ENCODE data around the gene FAM83E. TPM values are rescaled to one million over a fixed set of nuclear protein-coding genes. Genes with fewer than 3 reads are reported as not detected.
"Not testable (repeated sequence)": the region's sequence is repeated elsewhere in the genome, so short reads cannot be mapped to it uniquely, and the experiment has no call there.

Gene FAM83E
- total RNA-seq, 2 experiments from 2014 or later, result 3.0 to 3.7 TPM

GRCh38 chr19:48633148-48634035, 18.5 kb upstream of the FAM83E start:
- POLR2A ChIA-PET, result interaction anchor here (0.5 to 1.8 kb wide), 4 partner anchors 14 to 235 kb away, joined by 3 to 6 read pairs (median 4); partner anchors contain the start of genes RPL18 and SPHK2
- Histone ChIP-seq H3K4me2 (ENCODE audit: low read length) (peak overlapping the region; percentile 97), H2AFZ (ENCODE audit: low read length) (no peak overlapping the region; the same call in 1 of the 2 replicates), H4K20me1 (ENCODE audit: insufficient read depth, low read length) (no peaks in the 10 kb centered on the region), H3K4me3 (ENCODE audit: low read depth, low read length, poor library complexity, severe bottlenecking) (peak overlapping the region; percentile 76), H3K9me3 (ENCODE audit: low read length) (no peaks in the 10 kb centered on the region), H3K4me1 (ENCODE audit: insufficient read depth, low read length, poor library complexity, severe bottlenecking) (peaks cover 37% of the 10 kb centered on the region), H3K27ac (ENCODE audit: low read depth, low read length, poor library complexity, severe bottlenecking) (peak overlapping the region; percentile 82), H3K36me3 (ENCODE audit: insufficient read depth, low read length) (peaks cover 25% of the 10 kb centered on the region; the same call in 1 of the 2 replicates), H3K79me2 (ENCODE audit: insufficient read depth, low read depth, low read length) (no peaks in the 10 kb centered on the region; the same call in 1 of the 2 replicates), H3K9me2 (ENCODE audit: insufficient read depth, low read length) (no peaks in the 10 kb centered on the region)
- DNase-seq (ENCODE audit: low spot score), result no peak
- CTCF ChIA-PET (ENCODE audit: unreplicated experiment), result interaction anchor here (0.8 to 1.1 kb wide), 2 partner anchors 10 to 131 kb away, joined by 3 read pairs; no protein-coding TSS in a partner anchor
- intact Hi-C loops (cut with micrococcal nuclease; ENCODE audit: unreplicated experiment), result loop anchor here (10.0 kb wide), 1 partner anchor 861 kb away; the partner anchor contains the start of gene RPS11
- no TSS peak for BruUV-seq (replicated peaks)
- TF ChIP-seq EZH2phosphoT487 (IDR thresholded peaks at IDR 0.05; ENCODE audit: borderline replicate concordance, low read depth, low read length) (no peak), CTCF (conservative IDR thresholded peaks at IDR 0.05; ENCODE audit: low read length) (no peak)

GRCh38 chr19:48632692-48633147, 17.8 kb upstream of the FAM83E start:
- H3K4me2 ChIP-seq (ENCODE audit: low read length), result peak overlapping the region; percentile 97
- no peaks in the 10 kb centered on the region for H3K9me3 ChIP-seq (ENCODE audit: low read length)
- no peak overlapping the region for H2AFZ ChIP-seq (ENCODE audit: low read length)
- ChIA-PET CTCF (ENCODE audit: unreplicated experiment) (no interaction called here), POLR2A (interaction anchor here (0.6 to 1.8 kb wide), 2 partner anchors 14 to 53 kb away, joined by 4 to 6 read pairs; partner anchors contain the start of genes RPL18 and SPHK2)
- TF ChIP-seq EZH2phosphoT487 (IDR thresholded peaks at IDR 0.05; ENCODE audit: borderline replicate concordance, low read depth, low read length), result no peak
- no peak for TF ChIP-seq CTCF (conservative IDR thresholded peaks at IDR 0.05; ENCODE audit: low read length)
- no peaks in the 10 kb centered on the region; the same call in 1 of the 2 replicates for H3K79me2 ChIP-seq (ENCODE audit: insufficient read depth, low read depth, low read length)
- peak overlapping the region; percentile 21 for H3K27ac ChIP-seq (ENCODE audit: low read depth, low read length, poor library complexity, severe bottlenecking)
- peaks cover 25% of the 10 kb centered on the region; the same call in 1 of the 2 replicates for H3K36me3 ChIP-seq (ENCODE audit: insufficient read depth, low read length)
- no peak overlapping the region for H3K4me3 ChIP-seq (ENCODE audit: low read depth, low read length, poor library complexity, severe bottlenecking)
- no peak for DNase-seq (ENCODE audit: low spot score)
- intact Hi-C loops (cut with micrococcal nuclease; ENCODE audit: unreplicated experiment), result loop anchor here (10.0 kb wide), 1 partner anchor 862 kb away; the partner anchor contains the start of gene RPS11
- H4K20me1 ChIP-seq (ENCODE audit: insufficient read depth, low read length), result no peaks in the 10 kb centered on the region
- H3K4me1 ChIP-seq (ENCODE audit: insufficient read depth, low read length, poor library complexity, severe bottlenecking), result peaks cover 35% of the 10 kb centered on the region
- BruUV-seq (replicated peaks), result no TSS peak
- no peaks in the 10 kb centered on the region for H3K9me2 ChIP-seq (ENCODE audit: insufficient read depth, low read length)

- peaks cover 35% of the 10 kb centered on the region for H3K4me1 ChIP-seq (ENCODE audit: insufficient read depth, low read length, poor library complexity, severe bottlenecking)
These were observed 17.4 kb upstream of the FAM83E start for GRCh38 chr19:48632286-48632685.

More at GRCh38 chr19:48632286-48632685, 17.4 kb upstream of the FAM83E start:
- H2AFZ ChIP-seq (ENCODE audit: low read length); H3K4me3 ChIP-seq (ENCODE audit: low read depth, low read length, poor library complexity, severe bottlenecking); H3K79me2 ChIP-seq (ENCODE audit: insufficient read depth, low read depth, low read length); H4K20me1 ChIP-seq (ENCODE audit: insufficient read depth, low read length); POLR2A ChIA-PET; H3K9me3 ChIP-seq (ENCODE audit: low read length); BruUV-seq (replicated peaks); CTCF ChIA-PET (ENCODE audit: unreplicated experiment); DNase-seq (ENCODE audit: low spot score); H3K9me2 ChIP-seq (ENCODE audit: insufficient read depth, low read length): not testable (repeated sequence)
- Histone ChIP-seq H3K4me2 (ENCODE audit: low read length) (peak overlapping the region; percentile 97; the same call in 1 of the 2 replicates), H3K36me3 (ENCODE audit: insufficient read depth, low read length) (peaks cover 25% of the 10 kb centered on the region; the same call in 1 of the 2 replicates), H3K27ac (ENCODE audit: low read depth, low read length, poor library complexity, severe bottlenecking) (peak overlapping the region; percentile 21)
- intact Hi-C loops (cut with micrococcal nuclease; ENCODE audit: unreplicated experiment), result loop anchor here (10.0 kb wide), 1 partner anchor 863 kb away; the partner anchor contains the start of gene RPS11

Measured in OCI-LY7 (cell line).